Keratinocyte (primary cell): ENCODE measurements around the gene PANK1. TPM values are rescaled to one million over a fixed set of nuclear protein-coding genes. Genes with fewer than 3 reads are reported as not detected.

ENCODE experiments used
- DNase-seq: peaks from one replicate; pipeline ENCODE4 v3.0.0-alpha.2; 2011; ENCODE audit warnings: low read depth, missing footprints, low spot score
- FAIRE-seq: peaks from 2 replicates; lab custom pipeline; 2011; peaks lifted over from hg19 to GRCh38; lab: Jason Lieb, UNC
- H2AFZ ChIP-seq: 2 replicates; pipeline ENCODE4 v1.6.0; 2012; ENCODE audit warnings: low read length, control low read depth, inconsistent platforms; ENCODE audit not compliant: control insufficient read depth
- H3K27ac ChIP-seq: 2 replicates; pipeline ENCODE4 v1.5.1; 2011; ENCODE audit warnings: low read length; ENCODE audit not compliant: control insufficient read depth, insufficient read depth
- H3K27me3 ChIP-seq: 3 replicates; pipeline ENCODE4 v1.6.0; 2011; ENCODE audit warnings: low read length; ENCODE audit not compliant: control insufficient read depth, insufficient read depth; ENCODE audit errors: extremely low read depth
- H3K36me3 ChIP-seq, 2 experiments: 2 replicates in 1 of 2; 3 replicates in 1 of 2; pipeline ENCODE4 v1.5.1; 2011; ENCODE audit warnings: low read length in 2 of 2, mild to moderate bottlenecking in 1 of 2; ENCODE audit not compliant: control insufficient read depth in 2 of 2, insufficient read depth in 2 of 2; ENCODE audit errors: extremely low read depth in 1 of 2
- H3K4me1 ChIP-seq: 3 replicates; pipeline ENCODE4 v1.5.1; 2011; ENCODE audit warnings: low read length; ENCODE audit not compliant: control insufficient read depth, insufficient read depth; ENCODE audit errors: extremely low read depth
- H3K4me2 ChIP-seq: 3 replicates; pipeline ENCODE4 v1.6.0; 2011; ENCODE audit warnings: low read depth, low read length; ENCODE audit not compliant: control insufficient read depth, insufficient read depth; ENCODE audit errors: extremely low read depth
- H3K4me3 ChIP-seq, 3 experiments: fragments of 200-600 bp in 1 of 3; sonication (generic) in 1 of 3; 2 replicates in 2 of 3; 3 replicates in 1 of 3; pipeline ENCODE4 v1.5.1; 2011 to 2016; ENCODE audit warnings: low read length in 3 of 3, mild to moderate bottlenecking in 3 of 3, control low read depth in 2 of 3, inconsistent platforms in 1 of 3, low read depth in 1 of 3, mixed read lengths in 1 of 3, mixed run types in 1 of 3, moderate library complexity in 1 of 3; ENCODE audit not compliant: control insufficient read depth in 2 of 3, insufficient read depth in 2 of 3; ENCODE audit errors: extremely low read depth in 1 of 3
- H3K79me2 ChIP-seq: 2 replicates; pipeline ENCODE4 v1.6.0; 2012; ENCODE audit warnings: low read length; ENCODE audit not compliant: control insufficient read depth, insufficient read depth
- H3K9ac ChIP-seq: 3 replicates; pipeline ENCODE4 v1.6.0; 2011; ENCODE audit warnings: low read length; ENCODE audit not compliant: control insufficient read depth, insufficient read depth; ENCODE audit errors: extremely low read depth
- H3K9me1 ChIP-seq: 3 replicates; pipeline ENCODE4 v1.6.0; 2011; ENCODE audit warnings: low read length; ENCODE audit not compliant: control insufficient read depth, insufficient read depth; ENCODE audit errors: extremely low read depth
- H3K9me3 ChIP-seq: 2 replicates; pipeline ENCODE4 v1.5.1; 2012; ENCODE audit warnings: low read depth, low read length; ENCODE audit not compliant: control insufficient read depth
- H4K20me1 ChIP-seq: 3 replicates; pipeline ENCODE4 v1.6.0; 2011; ENCODE audit warnings: low read length; ENCODE audit not compliant: control insufficient read depth, insufficient read depth; ENCODE audit errors: extremely low read depth
- CTCF ChIP-seq, 3 experiments: IDR thresholded peaks in 1 of 3; conservative IDR thresholded peaks in 1 of 3; optimal IDR thresholded peaks in 1 of 3; 2 replicates in 2 of 3; 3 replicates in 1 of 3; pipeline versions ENCODE3 to v1.5.1; 2011; ENCODE audit warnings: low read length in 3 of 3, mild to moderate bottlenecking in 3 of 3, moderate library complexity in 2 of 3, control low read depth in 1 of 3, inconsistent platforms in 1 of 3; ENCODE audit not compliant: insufficient read depth in 2 of 3; ENCODE audit errors: extremely low read depth in 1 of 3
- EZH2 ChIP-seq: IDR thresholded peaks from one replicate; pipeline ENCODE4 v1.6.1; 2012; ENCODE audit warnings: inconsistent platforms, mild to moderate bottlenecking, low read length, moderate library complexity
- dilution Hi-C: fragments of 300-500 bp; cut with MboI; formaldehyde crosslinking; loops from one replicate; pipeline ENCODE4 v1.7.0; 2020; ENCODE audit warnings: low sequenced_read_pairs; ENCODE audit not compliant: extremely low pct_ligation_motif_present
- polyA plus RNA-seq, 5 experiments: library from polyadenylated mRNA; depleted of rRNA in 3 of 5; stranded (reverse) in 3 of 5; stranded (forward) in 1 of 5; unstranded in 1 of 5; fragments of >200 nt; gene quantifications; 1 replicate in 1 of 5; 2 replicates in 3 of 5; 3 replicates in 1 of 5; pipeline versions ENCODE4 v1.2.1 to v1.2.3, GENCODE V29; 2011 to 2012; ENCODE audit warnings: missing spikeins in 2 of 5, low read depth in 1 of 5, low replicate concordance in 1 of 5

The PANK1 gene
- polyA plus RNA-seq, 1 donor (not counting 4 experiments of a cell fraction or from before 2014, with no cell fraction given), result 9.5 TPM

DNA sequence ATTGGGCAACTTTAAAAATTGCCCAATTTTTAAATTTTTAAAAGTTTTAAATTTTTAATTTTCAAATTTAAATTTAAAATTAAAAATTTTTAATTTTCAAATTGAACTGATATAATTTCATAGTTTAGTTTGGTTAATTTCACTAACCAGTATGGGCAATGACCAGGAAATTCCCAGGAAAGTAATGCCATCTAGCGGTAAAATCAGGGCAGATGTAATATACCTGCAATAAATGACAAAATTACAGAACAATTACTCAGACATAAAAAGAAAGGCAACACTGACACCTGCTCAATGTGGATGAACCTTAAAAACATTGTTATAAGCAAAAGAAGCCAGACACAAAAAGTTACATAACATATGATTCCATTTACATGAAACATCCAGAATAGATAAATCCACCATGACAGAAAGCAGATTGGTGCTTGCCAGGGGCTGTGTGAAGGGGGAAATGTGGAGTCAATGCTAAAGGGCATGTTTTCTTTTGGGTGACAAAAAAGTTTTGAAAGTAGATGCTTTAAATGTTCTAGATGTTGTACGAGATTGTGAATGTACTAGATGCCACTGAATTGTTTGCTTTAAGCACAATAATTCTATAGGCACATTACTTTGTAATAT lies 81.1 kb downstream of the PANK1 start:
- no peak overlapping the region for H3K4me2 ChIP-seq
- no peaks in the 10 kb centered on the region for H4K20me1 ChIP-seq
- H3K4me3 ChIP-seq, result no peak overlapping the region
- no peak for TF ChIP-seq EZH2
- TF ChIP-seq CTCF (optimal IDR thresholded peaks at IDR 0.05 in 1 of 3, IDR thresholded peaks at IDR 0.05 in 1 of 3, conservative IDR thresholded peaks at IDR 0.05 in 1 of 3; ENCODE audit: extremely low read depth in 1 of 3, insufficient read depth in 2 of 3, low read length in 3 of 3), result peak in 2 of 3 experiments; percentile 28 to 52
- no peaks in the 10 kb centered on the region for H3K4me1 ChIP-seq
- no peak overlapping the region for H3K27ac ChIP-seq
- no peak overlapping the region for H3K9ac ChIP-seq
- peak; percentile 15 for DNase-seq
- FAIRE-seq, result no peak
- dilution Hi-C loops, result no loop called here
- H3K9me1 ChIP-seq, result no peaks in the 10 kb centered on the region
- H3K36me3 ChIP-seq, result no peaks in the 10 kb centered on the region
- no peaks in the 10 kb centered on the region for H3K27me3 ChIP-seq
- no peaks in the 10 kb centered on the region for H3K79me2 ChIP-seq
- no peaks in the 10 kb centered on the region for H3K9me3 ChIP-seq
- no peak overlapping the region for H2AFZ ChIP-seq

- H3K4me1 ChIP-seq, result no peaks in the 10 kb centered on the region
- no peaks in the 10 kb centered on the region for H4K20me1 ChIP-seq
- no peaks in the 10 kb centered on the region for H3K79me2 ChIP-seq
- DNase-seq (no peak), FAIRE-seq (no peak)
- H3K36me3 ChIP-seq, result no peaks in the 10 kb centered on the region
- no peak overlapping the region for H3K4me3 ChIP-seq
- H3K27ac ChIP-seq, result no peak overlapping the region
- dilution Hi-C loops, result no loop called here
- no peaks in the 10 kb centered on the region for H3K9me3 ChIP-seq
- no peak overlapping the region for H3K9ac ChIP-seq
- no peaks in the 10 kb centered on the region for H3K27me3 ChIP-seq
- no peak overlapping the region for H2AFZ ChIP-seq
- no peaks in the 10 kb centered on the region for H3K9me1 ChIP-seq
- H3K4me2 ChIP-seq, result no peak overlapping the region
- no peak for TF ChIP-seq CTCF (optimal IDR thresholded peaks at IDR 0.05 in 1 of 3, IDR thresholded peaks at IDR 0.05 in 1 of 3, conservative IDR thresholded peaks at IDR 0.05 in 1 of 3; ENCODE audit: extremely low read depth in 1 of 3, insufficient read depth in 2 of 3, low read length in 3 of 3)
- TF ChIP-seq EZH2, result no peak
These were observed 81.7 kb downstream of the PANK1 start for GRCh38 chr10:89563311-89563710.
